ENCODE measurements around the gene ZNF837. TPM values are rescaled to one million over a fixed set of nuclear protein-coding genes. Genes with fewer than 3 reads are reported as not detected.

The ZNF837 gene
- total and polyA plus RNA-seq, 2 donors (not counting 1 experiment from before 2014, with no cell fraction given): 0.27 to 1.8 TPM

GRCh38 chr19:58330458-58330857 lies 50.4 kb downstream of the ZNF837 start:
- Histone ChIP-seq H3K4me3 (replicated peaks in 1 of 4; ENCODE audit: control extremely low read depth in 1 of 4, insufficient read depth in 1 of 4, low read depth in 3 of 4, low read length in 4 of 4) (peak overlapping the region in 1 of 4 experiments; percentile 1), H3K27ac (ENCODE audit: insufficient read depth, low read length) (peak overlapping the region; percentile 57), H4K20me1 (ENCODE audit: control insufficient read depth, extremely low read depth, insufficient read depth, low read length) (no peaks in the 10 kb centered on the region), H3K9ac (ENCODE audit: insufficient read depth, low read length) (no peak overlapping the region), H3K9me3 (ENCODE audit: control insufficient read depth, insufficient read depth, low read depth, low read length) (no peaks in the 10 kb centered on the region), H3K36me3 (ENCODE audit: control insufficient read depth, insufficient read depth, low read length) (no peaks in the 10 kb centered on the region), H3K4me2 (ENCODE audit: extremely low read depth, insufficient read depth, low read length) (no peak overlapping the region), H3K4me1 (ENCODE audit: control insufficient read depth, extremely low read depth, insufficient read depth, low read length) (peaks cover 5% of the 10 kb centered on the region), H3K79me2 (ENCODE audit: control insufficient read depth, insufficient read depth, low read length) (peaks cover 25% of the 10 kb centered on the region), H3K27me3 (ENCODE audit: control insufficient read depth, insufficient read depth, low read length) (no peaks in the 10 kb centered on the region), H2AFZ (ENCODE audit: low read length) (no peak overlapping the region)
- peak; percentile 75 to 83 for DNase-seq (ENCODE audit: low read depth in 2 of 2)
- TF ChIP-seq CTCF (conservative IDR thresholded peaks at IDR 0.05 in 1 of 2, IDR thresholded peaks at IDR 0.05 in 1 of 2; ENCODE audit: low read depth in 1 of 2, low read length in 2 of 2): no peak
- no peak for TF ChIP-seq EZH2 (IDR thresholded peaks at IDR 0.05; ENCODE audit: low read length, missing control alignments)

- TF ChIP-seq CTCF (conservative IDR thresholded peaks at IDR 0.05 in 1 of 2, IDR thresholded peaks at IDR 0.05 in 1 of 2; ENCODE audit: low read depth in 1 of 2, low read length in 2 of 2): no peak
- TF ChIP-seq EZH2 (IDR thresholded peaks at IDR 0.05; ENCODE audit: low read length, missing control alignments): no peak
- peaks cover 29% of the 10 kb centered on the region for H3K79me2 ChIP-seq (ENCODE audit: control insufficient read depth, insufficient read depth, low read length)
- H3K9me3 ChIP-seq (ENCODE audit: control insufficient read depth, insufficient read depth, low read depth, low read length): no peaks in the 10 kb centered on the region
- H2AFZ ChIP-seq (ENCODE audit: low read length): no peak overlapping the region
- no peak overlapping the region for H3K4me2 ChIP-seq (ENCODE audit: extremely low read depth, insufficient read depth, low read length)
- H3K27ac ChIP-seq (ENCODE audit: insufficient read depth, low read length): no peak overlapping the region
- peaks cover 8% of the 10 kb centered on the region for H3K4me1 ChIP-seq (ENCODE audit: control insufficient read depth, extremely low read depth, insufficient read depth, low read length)
- no peak overlapping the region for H3K4me3 ChIP-seq (replicated peaks in 1 of 4; ENCODE audit: control extremely low read depth in 1 of 4, insufficient read depth in 1 of 4, low read depth in 3 of 4, low read length in 4 of 4)
- no peaks in the 10 kb centered on the region for H3K36me3 ChIP-seq (ENCODE audit: control insufficient read depth, insufficient read depth, low read length)
- H4K20me1 ChIP-seq (ENCODE audit: control insufficient read depth, extremely low read depth, insufficient read depth, low read length): no peaks in the 10 kb centered on the region
- no peak for DNase-seq (ENCODE audit: low read depth in 2 of 2)
- H3K9ac ChIP-seq (ENCODE audit: insufficient read depth, low read length): no peak overlapping the region
- H3K27me3 ChIP-seq (ENCODE audit: control insufficient read depth, insufficient read depth, low read length): no peaks in the 10 kb centered on the region
Measured at GRCh38 chr19:58328999-58329398, 51.8 kb downstream of the ZNF837 start.

- peak within 1 kb of the TSS; percentile 76 for H3K4me2 ChIP-seq (ENCODE audit: extremely low read depth, insufficient read depth, low read length)
- H3K9ac ChIP-seq (ENCODE audit: insufficient read depth, low read length): peak within 1 kb of the TSS; percentile 83
- H3K9me3 ChIP-seq (ENCODE audit: control insufficient read depth, insufficient read depth, low read depth, low read length): no peaks in the 10 kb centered on the region
- H2AFZ ChIP-seq (ENCODE audit: low read length): peak within 1 kb of the TSS; percentile 96
- H4K20me1 ChIP-seq (ENCODE audit: control insufficient read depth, extremely low read depth, insufficient read depth, low read length): no peaks in the 10 kb centered on the region
- TF ChIP-seq EZH2 (IDR thresholded peaks at IDR 0.05; ENCODE audit: low read length, missing control alignments) (no peak), CTCF (conservative IDR thresholded peaks at IDR 0.05 in 1 of 2, IDR thresholded peaks at IDR 0.05 in 1 of 2; ENCODE audit: low read depth in 1 of 2, low read length in 2 of 2) (no peak)
- H3K4me3 ChIP-seq (replicated peaks in 1 of 4; ENCODE audit: control extremely low read depth in 1 of 4, insufficient read depth in 1 of 4, low read depth in 3 of 4, low read length in 4 of 4): peak within 1 kb of the TSS; percentile 92 to 99 (median 96)
- H3K36me3 ChIP-seq (ENCODE audit: control insufficient read depth, insufficient read depth, low read length): no peaks in the 10 kb centered on the region
- DNase-seq (ENCODE audit: low read depth in 2 of 2): peak; percentile 96 to 97
- peaks cover 8% of the 10 kb centered on the region for H3K4me1 ChIP-seq (ENCODE audit: control insufficient read depth, extremely low read depth, insufficient read depth, low read length)
- H3K79me2 ChIP-seq (ENCODE audit: control insufficient read depth, insufficient read depth, low read length): peaks cover 29% of the 10 kb centered on the region
- H3K27me3 ChIP-seq (ENCODE audit: control insufficient read depth, insufficient read depth, low read length): no peaks in the 10 kb centered on the region
- H3K27ac ChIP-seq (ENCODE audit: insufficient read depth, low read length): peak within 1 kb of the TSS; percentile 96
Measured at GRCh38 chr19:58326914-58327726, 53.7 kb downstream of the ZNF837 start, which contains the start of gene ZSCAN22. Gene ZSCAN22 (plus strand): TSS chr19:58326994. CDS start chr19:58334803, 7,809 bp downstream.
